ENCODE measurements around the gene DSCAM.
A peak's percentile ranks its signal among the peaks of the same experiment; 100 is the strongest.
"Not testable (repeated sequence)": the region's sequence is repeated elsewhere in the genome, so short reads cannot be mapped to it uniquely, and the experiment has no call there.

The DSCAM gene

GRCh38 chr21:40272037-40272436 is 574.9 kb downstream of the DSCAM start:
- DNase-seq = no peak

GRCh38 chr21:40271164-40271563 is 575.8 kb downstream of the DSCAM start:
- DNase-seq = no peak

GRCh38 chr21:40270047-40270446 is 576.9 kb downstream of the DSCAM start:
- DNase-seq = no peak

GRCh38 chr21:40269239-40269638 is 577.7 kb downstream of the DSCAM start:
- DNase-seq = no peak

- not testable (repeated sequence) for DNase-seq
These were observed 588.5 kb downstream of the DSCAM start for GRCh38 chr21:40258456-40258855.

- DNase-seq = no peak
These were observed 589.6 kb downstream of the DSCAM start for GRCh38 chr21:40257342-40257741.

GRCh38 chr21:40255518-40256444 is 591.2 kb downstream of the DSCAM start:
- no peak for DNase-seq

- DNase-seq = no peak
These were observed 592.2 kb downstream of the DSCAM start for GRCh38 chr21:40254540-40255465.

GRCh38 chr21:40253112-40253511 is 593.8 kb downstream of the DSCAM start:
- no peak for DNase-seq

GRCh38 chr21:40250514-40251294 is 596.3 kb downstream of the DSCAM start:
- no peak for DNase-seq

- no peak for DNase-seq
These were observed 602.0 kb downstream of the DSCAM start for GRCh38 chr21:40244981-40245380.

GRCh38 chr21:40243685-40244084 is 603.3 kb downstream of the DSCAM start:
- DNase-seq = no peak

GRCh38 chr21:40242586-40243265 is 604.2 kb downstream of the DSCAM start:
- no peak for DNase-seq

- DNase-seq = no peak
These were observed 611.4 kb downstream of the DSCAM start for GRCh38 chr21:40235528-40235927.

- no peak for DNase-seq
These were observed 615.0 kb downstream of the DSCAM start for GRCh38 chr21:40231979-40232378.

- DNase-seq = no peak
These were observed 619.9 kb downstream of the DSCAM start for GRCh38 chr21:40227096-40227495.

- DNase-seq = peak; percentile 60
These were observed 631.0 kb downstream of the DSCAM start for GRCh38 chr21:40215941-40216340.

- no peak for DNase-seq
These were observed 636.7 kb downstream of the DSCAM start for GRCh38 chr21:40210251-40210650.

- no peak for DNase-seq
These were observed 638.0 kb downstream of the DSCAM start for GRCh38 chr21:40208948-40209345.

- DNase-seq = no peak
These were observed 638.6 kb downstream of the DSCAM start for GRCh38 chr21:40208206-40208947.

GRCh38 chr21:40200946-40201345 is 646.0 kb downstream of the DSCAM start:
- no peak for DNase-seq
